ENCODE measurements around the gene PAIP1.

PAIP1 gene

DNA sequence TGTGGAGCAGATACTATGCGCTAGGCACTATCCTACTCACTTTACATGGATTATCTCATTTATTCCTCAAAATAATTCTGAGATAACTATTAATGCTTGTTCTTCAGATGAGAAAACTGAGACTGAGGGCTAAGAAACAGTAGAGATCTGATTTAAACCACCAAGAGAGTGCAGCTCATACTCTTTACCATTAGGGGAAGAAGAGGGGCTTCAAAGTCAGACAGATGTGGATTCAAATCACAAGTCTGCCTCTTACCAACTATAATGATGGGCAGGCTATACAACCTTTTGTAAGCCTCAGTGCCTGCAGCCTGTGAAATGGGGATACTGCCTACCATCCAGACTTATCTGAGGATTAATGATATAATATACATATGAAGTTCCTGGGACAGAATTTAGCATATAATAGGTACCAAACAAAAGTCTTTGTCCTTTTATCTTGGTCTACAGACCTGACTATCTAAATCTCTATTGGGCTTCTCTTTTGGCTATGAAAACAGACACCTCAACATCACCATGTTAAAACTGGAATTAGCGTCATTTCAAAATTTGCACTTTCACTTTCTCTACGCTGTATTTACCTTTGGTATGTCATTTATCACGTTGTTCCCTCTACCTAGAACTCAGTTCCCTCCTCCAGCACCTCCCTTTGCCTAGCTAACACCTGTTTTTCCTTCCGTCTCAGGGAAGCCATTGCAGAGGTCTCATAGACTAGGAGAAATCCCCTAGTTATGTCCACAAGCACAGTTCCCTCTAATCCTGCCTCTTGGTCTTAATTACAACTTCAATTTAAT is 59.4 kb downstream of the PAIP1 start:
- DNase-seq: no peak
- Histone ChIP-seq H3K4me1 (no peaks in the 10 kb centered on the region), H3K9me3 (no peaks in the 10 kb centered on the region), H3K36me3 (no peaks in the 10 kb centered on the region; the same call in none of the 2 replicates), H3K27me3 (no peaks in the 10 kb centered on the region), H3K4me3 (ENCODE audit: low read depth, low read length) (no peak overlapping the region)
- TF ChIP-seq, protein P1, sequence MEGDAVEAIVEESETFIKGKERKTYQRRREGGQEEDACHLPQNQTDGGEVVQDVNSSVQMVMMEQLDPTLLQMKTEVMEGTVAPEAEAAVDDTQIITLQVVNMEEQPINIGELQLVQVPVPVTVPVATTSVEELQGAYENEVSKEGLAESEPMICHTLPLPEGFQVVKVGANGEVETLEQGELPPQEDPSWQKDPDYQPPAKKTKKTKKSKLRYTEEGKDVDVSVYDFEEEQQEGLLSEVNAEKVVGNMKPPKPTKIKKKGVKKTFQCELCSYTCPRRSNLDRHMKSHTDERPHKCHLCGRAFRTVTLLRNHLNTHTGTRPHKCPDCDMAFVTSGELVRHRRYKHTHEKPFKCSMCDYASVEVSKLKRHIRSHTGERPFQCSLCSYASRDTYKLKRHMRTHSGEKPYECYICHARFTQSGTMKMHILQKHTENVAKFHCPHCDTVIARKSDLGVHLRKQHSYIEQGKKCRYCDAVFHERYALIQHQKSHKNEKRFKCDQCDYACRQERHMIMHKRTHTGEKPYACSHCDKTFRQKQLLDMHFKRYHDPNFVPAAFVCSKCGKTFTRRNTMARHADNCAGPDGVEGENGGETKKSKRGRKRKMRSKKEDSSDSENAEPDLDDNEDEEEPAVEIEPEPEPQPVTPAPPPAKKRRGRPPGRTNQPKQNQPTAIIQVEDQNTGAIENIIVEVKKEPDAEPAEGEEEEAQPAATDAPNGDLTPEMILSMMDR (IDR thresholded peaks at IDR 0.05; ENCODE audit: low read depth, low read length): no peak

DNA sequence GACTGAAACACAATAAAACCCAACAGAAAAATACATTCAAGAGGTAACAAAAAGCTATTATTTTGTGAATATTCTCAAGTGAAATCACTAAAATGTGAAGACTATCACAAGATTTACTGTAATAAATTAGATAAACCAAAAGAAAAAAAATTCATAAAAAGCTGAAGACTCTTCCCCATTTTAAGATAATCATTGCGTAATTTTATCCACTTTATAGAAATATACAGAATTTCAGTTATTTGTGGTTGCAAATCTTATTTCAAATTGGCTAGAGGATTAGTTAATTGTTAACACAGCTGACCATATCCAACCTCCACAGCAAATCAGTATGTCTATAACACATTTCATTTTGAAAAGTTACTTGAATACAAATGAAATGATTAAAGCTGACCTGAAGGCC is 65.6 kb downstream of the PAIP1 start:
- no peak overlapping the region for H3K4me3 ChIP-seq (ENCODE audit: low read depth, low read length)
- no peaks in the 10 kb centered on the region for H3K9me3 ChIP-seq
- H3K4me1 ChIP-seq: no peaks in the 10 kb centered on the region
- no peak for DNase-seq
- TF ChIP-seq, protein P1 (IDR thresholded peaks at IDR 0.05; ENCODE audit: low read depth, low read length): no peak
- H3K36me3 ChIP-seq: peaks cover 10% of the 10 kb centered on the region
- H3K27me3 ChIP-seq: no peaks in the 10 kb centered on the region

DNA sequence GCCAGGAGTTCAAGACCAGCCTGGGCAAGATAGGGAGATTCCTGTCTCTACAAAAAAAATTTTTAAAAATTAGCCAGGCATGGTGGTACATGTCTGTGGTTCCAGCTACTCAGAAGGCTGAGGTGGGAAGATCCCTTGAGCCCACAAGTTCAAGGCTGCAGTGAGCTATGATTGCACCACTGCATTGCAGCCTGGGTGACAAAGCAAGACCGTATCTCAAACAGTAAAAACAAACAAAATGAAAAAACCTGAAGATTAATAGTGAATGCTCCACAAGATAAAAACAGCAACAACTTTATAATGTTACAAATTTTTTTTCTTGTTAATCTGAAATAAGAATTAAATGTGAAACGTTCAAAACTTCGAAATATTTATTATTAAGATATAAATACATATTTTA is 70.5 kb downstream of the PAIP1 start:
- no peaks in the 10 kb centered on the region for H3K9me3 ChIP-seq
- no peak for DNase-seq
- TF ChIP-seq, protein P1 (IDR thresholded peaks at IDR 0.05; ENCODE audit: low read depth, low read length): no peak
- no peak overlapping the region for H3K4me3 ChIP-seq (ENCODE audit: low read depth, low read length)
- peaks cover 15% of the 10 kb centered on the region for H3K36me3 ChIP-seq
- no peaks in the 10 kb centered on the region for H3K27me3 ChIP-seq
- peaks cover 2% of the 10 kb centered on the region; the same call in 1 of the 2 replicates for H3K4me1 ChIP-seq

DNA sequence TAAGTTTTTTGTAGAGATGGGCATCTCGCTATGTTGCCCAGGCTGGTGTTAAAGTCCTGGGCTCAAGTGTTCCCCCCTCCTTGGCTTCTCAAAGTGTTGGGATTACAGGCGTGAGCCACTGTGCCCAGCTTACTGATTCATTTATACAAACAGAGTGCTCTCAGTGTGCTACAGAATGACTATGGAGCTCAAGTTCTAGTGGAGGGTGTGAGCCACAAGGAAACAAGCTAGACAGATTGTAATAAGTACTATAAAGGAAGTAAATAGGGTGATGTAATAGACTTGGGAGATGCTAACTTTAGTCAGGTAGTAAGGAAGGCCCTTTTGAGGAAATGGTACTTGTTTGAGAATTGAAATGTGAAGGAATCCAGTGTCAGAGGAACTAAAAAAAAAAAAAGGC is 71.5 kb downstream of the PAIP1 start:
- Histone ChIP-seq H3K4me3 (ENCODE audit: low read depth, low read length) (no peak overlapping the region), H3K4me1 (peaks cover 2% of the 10 kb centered on the region; the same call in 1 of the 2 replicates), H3K9me3 (no peaks in the 10 kb centered on the region), H3K27me3 (no peaks in the 10 kb centered on the region), H3K36me3 (peaks cover 15% of the 10 kb centered on the region)
- TF ChIP-seq, protein P1 (IDR thresholded peaks at IDR 0.05; ENCODE audit: low read depth, low read length): no peak
- DNase-seq: no peak

DNA sequence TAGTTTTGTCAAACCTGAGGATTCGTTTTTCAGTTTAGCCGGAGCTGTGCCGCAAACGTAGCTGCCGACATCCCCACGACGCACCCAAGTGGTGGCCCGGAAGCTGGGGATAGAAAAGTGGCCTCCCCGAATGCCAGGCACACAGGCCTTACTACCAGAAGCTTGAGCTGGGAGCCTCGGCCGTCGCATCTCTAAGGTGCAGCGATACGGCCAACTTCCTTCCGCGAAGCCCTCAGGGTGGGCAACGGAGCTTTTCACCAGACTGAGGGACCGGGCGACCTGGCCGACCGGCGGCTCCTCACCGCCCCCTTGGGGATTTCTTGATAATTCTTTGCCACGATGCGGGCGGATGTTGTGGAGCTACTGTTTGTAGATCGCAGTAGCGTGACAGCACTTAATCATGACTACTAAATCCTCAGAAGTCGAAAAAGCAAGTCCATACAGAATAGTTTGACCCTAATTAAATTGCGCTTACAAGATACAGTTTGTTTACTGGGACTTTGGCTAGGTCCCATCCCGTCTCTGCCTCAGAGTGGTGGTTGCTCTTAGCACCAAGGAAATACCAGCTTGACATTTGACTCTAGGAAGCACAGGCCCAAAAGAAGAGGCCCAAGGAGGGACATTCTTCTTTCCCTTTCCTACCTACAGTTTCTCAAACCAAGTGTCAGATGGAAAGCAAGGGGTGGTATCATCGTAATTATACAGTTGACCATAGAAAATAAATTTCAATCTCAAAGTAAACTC is 72.6 kb downstream of the PAIP1 start:
- Histone ChIP-seq H3K4me3 (ENCODE audit: low read depth, low read length) (peak overlapping the region; percentile 90), H3K4me1 (peaks cover 2% of the 10 kb centered on the region; the same call in 1 of the 2 replicates), H3K27me3 (no peaks in the 10 kb centered on the region), H3K9me3 (no peaks in the 10 kb centered on the region), H3K36me3 (peaks cover 7% of the 10 kb centered on the region)
- TF ChIP-seq, protein P1 (IDR thresholded peaks at IDR 0.05; ENCODE audit: low read depth, low read length): peak; percentile 52
- DNase-seq: peak; percentile 87
